ENCODE measurements around the gene MYCN. TPM values are rescaled to one million over a fixed set of nuclear protein-coding genes. Genes with fewer than 3 reads are reported as not detected.

MYCN gene
- total RNA-seq (2013), result not detected
- polyA plus RNA-seq, result not detected
- polyA minus RNA-seq, result not detected in 2 replicates
- 0 to 1.1 (median 0.03) reads per million in 11 experiments for total RNA-seq

DNA sequence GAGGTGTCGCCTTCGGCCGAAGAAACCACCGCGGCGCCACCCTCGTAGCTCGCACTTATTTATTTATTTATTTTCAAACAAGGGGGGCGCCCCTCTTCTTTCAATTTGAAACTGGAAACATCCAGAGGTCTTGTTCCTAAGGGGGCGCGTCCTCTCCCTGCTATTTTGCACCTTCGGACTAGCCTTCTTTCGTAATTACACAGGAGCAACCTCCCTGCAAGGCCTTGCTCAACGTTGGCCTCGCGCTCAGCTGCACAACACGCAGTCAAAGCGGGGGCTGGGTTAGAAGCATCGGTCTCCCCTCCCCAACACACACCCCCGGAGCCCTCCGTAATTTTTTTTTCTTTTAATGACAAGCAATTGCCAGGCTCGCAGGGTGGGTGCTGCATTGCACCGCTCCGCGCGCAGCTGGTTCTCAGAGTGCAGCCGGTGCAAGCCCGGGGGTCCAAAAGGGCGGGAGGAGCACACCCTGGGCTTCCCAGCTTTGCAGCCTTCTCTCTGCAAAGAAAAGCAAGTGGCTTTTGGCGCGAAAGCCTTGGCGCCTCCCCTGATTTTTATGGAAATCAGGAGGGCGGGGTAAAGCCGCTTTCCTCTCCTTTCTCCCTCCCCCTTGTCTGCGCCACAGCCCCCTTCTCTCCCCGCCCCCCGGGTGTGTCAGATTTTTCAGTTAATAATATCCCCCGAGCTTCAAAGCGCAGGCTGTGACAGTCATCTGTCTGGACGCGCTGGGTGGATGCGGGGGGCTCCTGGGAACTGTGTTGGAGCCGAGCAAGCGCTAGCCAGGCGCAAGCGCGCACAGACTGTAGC, at the start of gene MYCN:
MYCN (plus strand) TSS at position 697 of the 807 bp plus-strand sequence. CDS start 1,515 bp downstream, outside the sequence.
- H4K20me1 ChIP-seq (ENCODE audit: insufficient read depth, low read length), result no peaks in the 10 kb centered on the region
- Mint-ChIP-seq H3K27ac (no peak within 1 kb of the TSS), H3K27me3 (ENCODE audit: low read depth in 3 of 3) (peaks cover 60 to 75% (median 61%) of the 10 kb centered on the region in 3 donors), H3K4me1 (peaks cover 32% of the 10 kb centered on the region), H3K36me3 (no peaks in the 10 kb centered on the region), H3K9me3 (peaks cover 0 to 17% (median 3%) of the 10 kb centered on the region in 7 donors), H3K4me3 (peak within 1 kb of the TSS; percentile 66 to 92)
- H3K79me2 ChIP-seq (ENCODE audit: insufficient read depth, low read length), result no peaks in the 10 kb centered on the region
- peak in 1 of 3 donors; percentile 5 for DNase-seq
- peak within 1 kb of the TSS; percentile 18 to 68 (median 22) for H3K4me3 ChIP-seq (replicated peaks in 1 of 3; ENCODE audit: low read depth in 2 of 3, low read length in 3 of 3)
- WGBS (ENCODE audit: insufficient coverage), result 1% methylated on average over 42 of the region's 47 CpGs
- peak within 1 kb of the TSS; percentile 15 for H3K9ac ChIP-seq (ENCODE audit: insufficient read depth, low read length, poor library complexity, severe bottlenecking)
- H3K36me3 ChIP-seq (replicated peaks in 1 of 2; ENCODE audit: control insufficient read depth in 1 of 2, insufficient read depth in 2 of 2, low read length in 2 of 2), result no peaks in the 10 kb centered on the region
- H3K4me2 ChIP-seq (replicated peaks; ENCODE audit: extremely low read depth, low read length, poor library complexity, severe bottlenecking), result peak within 1 kb of the TSS; percentile 75
- TF ChIP-seq CTCF (IDR thresholded peaks at IDR 0.05), result peak; percentile 66
- peaks cover 0 to 12% of the 10 kb centered on the region in 2 donors for H3K9me3 ChIP-seq (replicated peaks in 1 of 2; ENCODE audit: control insufficient read depth in 1 of 2, insufficient read depth in 1 of 2, low read length in 2 of 2)
- H3K4me1 ChIP-seq (ENCODE audit: control insufficient read depth in 1 of 2, insufficient read depth in 2 of 2, low read length in 2 of 2), result peaks cover 21% of the 10 kb centered on the region in 2 donors
- H2AFZ ChIP-seq (ENCODE audit: insufficient read depth, low read depth, low read length, poor library complexity, severe bottlenecking), result peak within 1 kb of the TSS; percentile 61
- no peak within 1 kb of the TSS for H3K27ac ChIP-seq (ENCODE audit: low read depth in 1 of 2, low read length in 2 of 2)
- H3K27me3 ChIP-seq (ENCODE audit: control insufficient read depth in 2 of 2, insufficient read depth in 2 of 2, low read length in 2 of 2), result peaks cover 43 to 66% of the 10 kb centered on the region in 2 donors
- intact Hi-C loops (cut with micrococcal nuclease), result no loop called here

DNA sequence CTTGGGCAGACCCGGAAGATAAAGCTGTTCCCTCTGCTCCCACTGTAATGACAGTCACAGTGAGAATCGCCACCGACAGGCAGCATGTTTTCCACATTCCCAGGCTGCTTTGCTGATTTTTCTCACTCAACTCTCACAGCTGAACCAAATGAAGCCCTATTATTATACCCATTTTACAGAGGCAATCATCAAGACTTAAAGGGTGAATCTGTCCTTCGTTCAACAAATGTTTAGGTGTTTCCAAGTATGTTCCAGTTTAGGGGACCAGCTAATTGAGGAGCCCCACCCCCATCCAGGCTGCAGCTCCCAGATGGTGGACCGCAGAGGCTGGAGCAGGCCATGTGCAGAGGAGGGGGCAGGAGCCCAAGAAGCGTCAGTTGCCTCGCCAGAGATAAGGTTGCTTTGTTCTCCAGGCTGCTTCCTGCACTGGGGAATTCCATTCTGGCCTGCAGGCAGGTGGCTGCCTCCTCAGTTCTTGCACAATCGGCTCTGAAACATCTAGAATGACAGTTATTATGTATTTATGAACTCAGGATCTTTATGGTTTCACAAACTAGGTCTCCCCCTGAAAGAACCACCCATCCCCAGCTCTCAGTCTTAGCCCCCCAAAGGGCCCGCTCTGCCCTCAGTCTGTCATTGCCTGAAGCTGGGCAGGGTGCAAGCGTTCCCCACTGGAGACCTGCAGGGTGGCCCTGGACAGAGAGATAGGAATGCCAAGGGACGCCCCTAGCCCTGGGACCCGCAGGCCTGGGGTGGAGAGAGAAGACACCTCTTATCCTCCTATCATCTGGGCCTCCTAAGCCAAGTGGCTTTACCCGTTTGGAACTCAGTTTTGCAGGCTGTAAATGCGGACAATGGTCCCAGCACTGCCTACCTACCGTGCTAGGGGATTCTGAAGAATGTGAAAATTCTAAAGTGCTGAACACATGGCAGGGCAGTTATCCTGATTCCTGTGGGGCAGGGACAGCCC, 49.1 kb upstream of the MYCN start:
- no peaks in the 10 kb centered on the region for H4K20me1 ChIP-seq (ENCODE audit: insufficient read depth, low read length)
- Mint-ChIP-seq H3K4me3 (no peak overlapping the region), H3K9me3 (peaks cover 0 to 5% (median 0%) of the 10 kb centered on the region in 7 donors), H3K36me3 (no peaks in the 10 kb centered on the region), H3K27ac (no peak overlapping the region), H3K4me1 (no peaks in the 10 kb centered on the region), H3K27me3 (ENCODE audit: low read depth in 3 of 3) (peaks cover 0 to 1% (median 0%) of the 10 kb centered on the region in 3 donors)
- H3K79me2 ChIP-seq (ENCODE audit: insufficient read depth, low read length), result no peaks in the 10 kb centered on the region
- H3K9ac ChIP-seq (ENCODE audit: insufficient read depth, low read length, poor library complexity, severe bottlenecking), result no peak overlapping the region
- H3K4me2 ChIP-seq (replicated peaks; ENCODE audit: extremely low read depth, low read length, poor library complexity, severe bottlenecking), result no peak overlapping the region
- TF ChIP-seq CTCF (IDR thresholded peaks at IDR 0.05), result no peak
- no peaks in the 10 kb centered on the region for H3K4me1 ChIP-seq (ENCODE audit: control insufficient read depth in 1 of 2, insufficient read depth in 2 of 2, low read length in 2 of 2)
- H3K9me3 ChIP-seq (replicated peaks in 1 of 2; ENCODE audit: control insufficient read depth in 1 of 2, insufficient read depth in 1 of 2, low read length in 2 of 2), result no peaks in the 10 kb centered on the region
- no peaks in the 10 kb centered on the region for H3K36me3 ChIP-seq (replicated peaks in 1 of 2; ENCODE audit: control insufficient read depth in 1 of 2, insufficient read depth in 2 of 2, low read length in 2 of 2)
- H2AFZ ChIP-seq (ENCODE audit: insufficient read depth, low read depth, low read length, poor library complexity, severe bottlenecking), result no peak overlapping the region
- H3K27me3 ChIP-seq (ENCODE audit: control insufficient read depth in 2 of 2, insufficient read depth in 2 of 2, low read length in 2 of 2), result no peaks in the 10 kb centered on the region
- WGBS (ENCODE audit: insufficient coverage), result 67% methylated on average over 5 of the region's 15 CpGs
- intact Hi-C loops (cut with micrococcal nuclease), result no loop called here
- no peak overlapping the region for H3K4me3 ChIP-seq (replicated peaks in 1 of 3; ENCODE audit: low read depth in 2 of 3, low read length in 3 of 3)
- no peak for DNase-seq
- no peak overlapping the region for H3K27ac ChIP-seq (ENCODE audit: low read depth in 1 of 2, low read length in 2 of 2)

Data from CD14-positive monocyte (primary cell).